Fibroblast of mammary gland (primary cell): Measurements from ENCODE around the gene LRRFIP1.

Experiments used
- DNase-seq: peaks from one replicate; pipeline ENCODE4 v3.0.0-alpha.2; 2010; ENCODE audit warnings: low read depth
- H3K4me3 ChIP-seq: 2 replicates; pipeline ENCODE4 v1.5.1; 2011; ENCODE audit warnings: low read depth, mild to moderate bottlenecking, low read length, moderate library complexity; ENCODE audit not compliant: control insufficient read depth
- TF ChIP-seq, protein P1 (sequence below): conservative IDR thresholded peaks from 2 replicates; pipeline ENCODE4 v1.5.1; 2011; ENCODE audit warnings: low read depth, low read length, inconsistent platforms; ENCODE audit not compliant: control insufficient read depth, insufficient read depth

LRRFIP1 gene

DNA sequence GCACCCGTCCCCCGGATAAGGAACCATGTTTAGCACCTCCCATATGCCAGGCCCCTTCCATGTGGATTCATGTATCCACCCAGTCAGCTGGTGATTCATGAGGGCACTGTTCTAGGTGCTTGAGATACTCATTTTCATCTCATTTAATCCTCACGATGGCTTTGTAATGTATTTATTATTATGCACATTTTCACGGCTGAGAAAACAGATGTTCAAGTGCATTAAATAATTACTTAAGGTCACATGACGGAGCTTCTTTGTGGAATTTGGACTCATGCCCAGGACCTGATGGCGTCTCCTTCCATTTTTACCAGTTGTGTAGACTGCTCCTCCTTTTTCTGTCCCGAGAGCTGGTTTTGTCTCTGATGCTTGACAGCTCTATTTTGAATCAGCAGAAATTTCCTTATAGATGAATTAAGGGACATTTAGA, 99.0 kb downstream of the LRRFIP1 start:
- peak; percentile 73 for DNase-seq
- H3K4me3 ChIP-seq, result no peak overlapping the region
- TF ChIP-seq, protein P1, sequence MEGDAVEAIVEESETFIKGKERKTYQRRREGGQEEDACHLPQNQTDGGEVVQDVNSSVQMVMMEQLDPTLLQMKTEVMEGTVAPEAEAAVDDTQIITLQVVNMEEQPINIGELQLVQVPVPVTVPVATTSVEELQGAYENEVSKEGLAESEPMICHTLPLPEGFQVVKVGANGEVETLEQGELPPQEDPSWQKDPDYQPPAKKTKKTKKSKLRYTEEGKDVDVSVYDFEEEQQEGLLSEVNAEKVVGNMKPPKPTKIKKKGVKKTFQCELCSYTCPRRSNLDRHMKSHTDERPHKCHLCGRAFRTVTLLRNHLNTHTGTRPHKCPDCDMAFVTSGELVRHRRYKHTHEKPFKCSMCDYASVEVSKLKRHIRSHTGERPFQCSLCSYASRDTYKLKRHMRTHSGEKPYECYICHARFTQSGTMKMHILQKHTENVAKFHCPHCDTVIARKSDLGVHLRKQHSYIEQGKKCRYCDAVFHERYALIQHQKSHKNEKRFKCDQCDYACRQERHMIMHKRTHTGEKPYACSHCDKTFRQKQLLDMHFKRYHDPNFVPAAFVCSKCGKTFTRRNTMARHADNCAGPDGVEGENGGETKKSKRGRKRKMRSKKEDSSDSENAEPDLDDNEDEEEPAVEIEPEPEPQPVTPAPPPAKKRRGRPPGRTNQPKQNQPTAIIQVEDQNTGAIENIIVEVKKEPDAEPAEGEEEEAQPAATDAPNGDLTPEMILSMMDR, result no peak

DNA sequence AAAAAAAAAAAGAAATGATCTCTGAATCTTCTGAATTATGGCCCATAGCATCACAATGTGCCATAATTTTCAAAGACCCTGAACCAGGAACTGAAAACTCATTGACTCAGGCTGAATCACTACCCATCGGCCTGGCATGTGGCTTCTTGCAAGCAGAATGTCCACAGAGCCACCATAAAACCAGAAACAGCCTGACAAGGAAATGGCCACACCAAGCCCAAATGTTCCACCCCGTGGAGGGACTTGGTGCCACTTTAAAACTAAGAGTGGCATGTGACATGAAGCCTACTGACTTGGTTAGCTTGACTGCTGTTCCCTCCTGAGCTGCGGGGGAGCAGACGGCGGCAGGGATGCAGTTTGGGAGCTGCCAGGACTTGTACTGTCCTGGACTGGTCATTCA, 100.0 kb downstream of the LRRFIP1 start:
- no peak overlapping the region for H3K4me3 ChIP-seq
- TF ChIP-seq, protein P1, result no peak
- peak; percentile 56 for DNase-seq

GRCh38 chr2:237729681-237730475, 102.5 kb downstream of the LRRFIP1 start:
- TF ChIP-seq, protein P1, result no peak
- DNase-seq, result no peak
- H3K4me3 ChIP-seq, result no peak overlapping the region

DNA sequence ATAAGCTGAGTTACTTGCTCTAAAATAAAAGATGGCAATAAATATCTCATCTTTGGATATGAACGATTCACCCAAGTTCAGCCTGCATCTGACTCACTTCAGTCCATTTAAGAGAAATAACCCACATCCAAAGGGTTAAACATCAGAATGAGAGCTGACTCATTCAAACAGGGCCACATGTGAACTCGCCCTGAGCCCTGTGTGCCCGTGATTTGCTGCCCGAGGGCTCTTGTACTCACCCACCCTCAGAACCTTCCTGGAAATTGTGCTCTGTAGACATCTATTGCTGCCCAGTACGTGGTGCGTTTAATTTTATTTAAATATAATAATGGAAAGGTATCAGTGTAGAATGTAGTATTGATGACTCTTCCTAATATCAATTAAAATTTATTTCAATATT, 104.3 kb downstream of the LRRFIP1 start:
- TF ChIP-seq, protein P1, result no peak
- H3K4me3 ChIP-seq, result no peak overlapping the region
- DNase-seq, result peak; percentile 77

DNA sequence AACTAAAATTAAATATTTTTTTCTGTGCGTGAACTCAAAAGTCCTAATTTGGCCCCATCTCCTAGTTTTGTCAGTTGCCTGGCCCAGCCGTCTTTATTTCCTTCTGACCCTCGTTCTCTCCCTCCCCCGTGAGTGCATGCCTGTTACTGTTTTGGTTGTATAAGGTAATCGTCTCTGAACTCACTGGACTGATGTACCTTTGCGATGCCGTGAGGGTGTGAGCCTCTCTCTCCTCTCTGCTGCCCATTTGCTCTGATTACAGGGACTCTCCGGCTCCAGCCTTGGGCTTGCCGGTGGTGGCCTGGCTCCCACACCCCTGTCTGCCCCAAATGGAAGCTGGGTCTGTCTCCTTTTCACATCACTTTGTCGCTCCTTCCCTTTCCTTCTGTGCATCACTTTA, 104.7 kb downstream of the LRRFIP1 start:
- DNase-seq, result no peak
- TF ChIP-seq, protein P1, result no peak

DNA sequence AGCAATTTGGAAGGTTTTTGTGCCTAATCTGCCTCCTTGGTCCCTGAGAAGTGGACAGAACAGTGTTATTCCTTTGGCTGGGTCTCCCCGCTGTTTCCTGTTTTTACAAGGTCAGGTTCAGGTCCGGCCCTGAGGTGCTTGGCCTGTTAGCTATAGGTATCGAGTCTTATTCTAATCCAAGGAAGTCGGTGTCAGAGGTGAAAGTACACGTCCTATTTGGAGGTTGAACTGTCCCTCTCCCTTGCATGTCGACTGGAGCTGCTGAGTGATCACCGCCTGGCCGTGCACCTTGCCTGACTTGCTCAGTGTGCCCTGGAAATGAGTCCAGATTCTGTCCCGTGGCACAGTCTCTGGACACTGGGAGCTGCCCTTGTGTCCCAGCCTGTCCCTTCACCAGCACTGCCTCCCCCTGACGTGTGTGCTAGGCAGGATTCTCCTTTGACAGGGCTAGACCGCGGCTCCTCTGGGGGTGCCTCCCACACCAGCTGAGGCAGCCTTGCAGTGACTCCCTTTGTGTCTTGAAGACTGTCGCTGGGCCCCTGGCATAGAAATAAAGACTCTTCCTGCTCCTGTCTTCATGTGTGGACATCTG, 105.5 kb downstream of the LRRFIP1 start:
- DNase-seq, result no peak
- H3K4me3 ChIP-seq, result no peak overlapping the region
- TF ChIP-seq, protein P1, result no peak

More for the DNA sequence above, 104.7 kb downstream of the LRRFIP1 start:
- no peak overlapping the region for H3K4me3 ChIP-seq
